GM19463 (cell line): ENCODE data around the gene LACRT.
A peak's percentile ranks its signal among the peaks of the same experiment; 100 is the strongest.
"Not testable (repeated sequence)": the region's sequence is repeated elsewhere in the genome, so short reads cannot be mapped to it uniquely, and the experiment has no call there.

ENCODE experiments used
- ATAC-seq: cut with Tn5 transposase; IDR thresholded peaks from one replicate; pipeline ENCODE4 v1.9.1; 2021; ENCODE audit warnings: mild to moderate bottlenecking, moderate library complexity; ENCODE audit not compliant: unreplicated experiment

LACRT gene

GRCh38 chr12:54634795-54635194, at the start of gene LACRT:
TSS of gene LACRT (minus strand) at chr12:54634895. CDS start at chr12:54634841, 54 bp downstream.
- no peak for ATAC-seq

GRCh38 chr12:54683398-54683797, 48.7 kb upstream of the LACRT start:
- ATAC-seq: no peak

- no peak for ATAC-seq
Measured at GRCh38 chr12:54682674-54683073, 48.0 kb upstream of the LACRT start.

GRCh38 chr12:54680374-54680773, 45.7 kb upstream of the LACRT start:
- peak; percentile 71 for ATAC-seq

GRCh38 chr12:54678131-54678530, 43.4 kb upstream of the LACRT start:
- no peak for ATAC-seq

- no peak for ATAC-seq
Measured at GRCh38 chr12:54667945-54668344, 33.2 kb upstream of the LACRT start.

GRCh38 chr12:54666008-54666407, 31.3 kb upstream of the LACRT start:
- ATAC-seq: no peak

- ATAC-seq: not testable (repeated sequence)
Measured at GRCh38 chr12:54665022-54665635, 30.4 kb upstream of the LACRT start.

- ATAC-seq: no peak
Measured at GRCh38 chr12:54663603-54664002, 28.9 kb upstream of the LACRT start.

GRCh38 chr12:54662026-54662425, 27.3 kb upstream of the LACRT start:
- ATAC-seq: no peak

GRCh38 chr12:54661048-54661447, 26.4 kb upstream of the LACRT start:
- no peak for ATAC-seq

GRCh38 chr12:54660320-54660962, 25.7 kb upstream of the LACRT start:
- ATAC-seq: no peak

GRCh38 chr12:54658306-54659264, 23.9 kb upstream of the LACRT start:
- ATAC-seq: peak; percentile 66

GRCh38 chr12:54657105-54657607, 22.5 kb upstream of the LACRT start:
- peak; percentile 43 for ATAC-seq

- ATAC-seq: no peak
Measured at GRCh38 chr12:54654926-54655325, 20.2 kb upstream of the LACRT start.

- no peak for ATAC-seq
Measured at GRCh38 chr12:54653025-54653424, 18.3 kb upstream of the LACRT start.

- ATAC-seq: no peak
Measured at GRCh38 chr12:54650889-54651288, 16.2 kb upstream of the LACRT start.

- no peak for ATAC-seq
Measured at GRCh38 chr12:54650409-54650808, 15.7 kb upstream of the LACRT start.

- no peak for ATAC-seq
Measured at GRCh38 chr12:54649825-54650224, 15.1 kb upstream of the LACRT start.

- no peak for ATAC-seq
Measured at GRCh38 chr12:54648265-54648664, 13.6 kb upstream of the LACRT start, which contains the start of gene DCD. TSS of gene DCD (minus strand) at chr12:54648365. CDS start at chr12:54648303, 62 bp downstream.

- no peak for ATAC-seq
Measured at GRCh38 chr12:54641554-54641953, 6.9 kb upstream of the LACRT start.
